ENCODE results near the gene CHTOP. TPM values are rescaled to one million over a fixed set of nuclear protein-coding genes. Genes with fewer than 3 reads are reported as not detected.

Gene CHTOP
- total and polyA plus RNA-seq, 2 of the 13 experiments (the other 11 are each of a cell fraction or from before 2014, with no cell fraction given): 38.0 to 51.9 TPM

DNA sequence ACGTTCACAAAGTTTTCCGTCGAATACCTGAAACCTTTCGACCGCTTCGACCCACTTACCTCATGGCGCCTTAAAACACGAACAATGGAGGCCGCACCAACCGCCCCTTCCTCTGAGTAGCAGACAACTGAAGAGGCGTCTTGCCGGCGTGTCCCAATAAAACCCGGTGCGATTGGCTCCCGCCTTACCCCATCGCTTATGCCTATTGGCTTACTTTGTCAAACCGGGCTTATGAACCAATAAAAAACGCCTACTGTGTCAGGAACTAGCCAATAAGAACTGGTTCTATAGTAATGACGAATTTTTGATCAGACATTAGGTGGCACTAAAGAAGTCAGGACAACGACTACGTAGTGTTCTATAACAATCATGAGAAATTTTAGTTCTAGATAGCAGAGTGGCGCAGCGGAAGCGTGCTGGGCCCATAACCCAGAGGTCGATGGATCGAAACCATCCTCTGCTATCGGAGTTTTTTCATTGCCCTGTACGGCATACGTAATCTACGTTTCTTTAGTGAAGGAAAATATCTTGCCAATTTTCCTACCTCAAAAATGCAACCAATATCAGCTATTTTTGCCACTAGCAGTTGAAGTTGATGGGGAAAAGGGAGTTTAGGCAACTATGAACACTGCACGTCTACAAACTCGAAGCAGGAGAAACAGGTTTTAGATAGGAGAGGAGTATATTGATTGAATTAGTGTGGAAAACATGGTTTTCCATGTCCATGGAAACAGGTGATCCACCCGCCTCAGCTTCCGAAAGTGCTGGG is 37.2 kb downstream of the CHTOP start, which contains the start of gene ILF2 (continued):
- TF ChIP-seq ZFX (CRISPR knock-in tag; IDR thresholded peaks at IDR 0.05; ENCODE audit: low read depth) (peak; percentile 86), ZNF816 (CRISPR knock-in tag; IDR thresholded peaks at IDR 0.05; ENCODE audit: borderline replicate concordance) (0 out of 2 replicates have a peak, but pooled peaks have one; percentile 72), ZNF484 (CRISPR knock-in tag; IDR thresholded peaks at IDR 0.05; ENCODE audit: borderline replicate concordance, low read depth) (no peak), ARHGAP35 (CRISPR knock-in tag; IDR thresholded peaks at IDR 0.05; ENCODE audit: borderline replicate concordance) (no peak), SNAPC2 (CRISPR knock-in tag; IDR thresholded peaks at IDR 0.05) (peak; percentile 59; the same call in 1 of the 2 replicates), ZBTB42 (CRISPR knock-in tag; IDR thresholded peaks at IDR 0.05) (no peak), BHLHE40 (IDR thresholded peaks at IDR 0.05; ENCODE audit: low read length) (no peak), ZNF788 (CRISPR knock-in tag; IDR thresholded peaks at IDR 0.05; ENCODE audit: borderline replicate concordance) (peak; percentile 44; the same call in 1 of the 2 replicates), KAT7 (CRISPR knock-in tag; IDR thresholded peaks at IDR 0.05; ENCODE audit: borderline replicate concordance) (no peak), HMGA1 (CRISPR knock-in tag; conservative IDR thresholded peaks at IDR 0.05) (no peak), ZNF724P (CRISPR knock-in tag; IDR thresholded peaks at IDR 0.05; ENCODE audit: borderline replicate concordance) (no peak), PLRG1 (conservative IDR thresholded peaks at IDR 0.05) (no peak), ZNF746 (CRISPR knock-in tag; IDR thresholded peaks at IDR 0.05) (no peak), ZNF251 (CRISPR knock-in tag; IDR thresholded peaks at IDR 0.05) (no peak), DNMT3B (CRISPR knock-in tag; conservative IDR thresholded peaks at IDR 0.05) (0 out of 2 replicates have a peak, but pooled peaks have one; percentile 24), PITX1 (CRISPR knock-in tag; IDR thresholded peaks at IDR 0.05) (peak; percentile 60; the same call in 1 of the 2 replicates), HNRNPL (IDR thresholded peaks at IDR 0.05; ENCODE audit: low read depth, low read length) (no peak), TCF7L2 (IDR thresholded peaks at IDR 0.05; ENCODE audit: low read depth, low read length) (no peak), RFX5 (IDR thresholded peaks at IDR 0.05; ENCODE audit: low read depth, low read length) (peak; percentile 94), TGIF2 (CRISPR knock-in tag; IDR thresholded peaks at IDR 0.05) (peak; percentile 33; the same call in 1 of the 2 replicates), SOX6 (IDR thresholded peaks at IDR 0.05) (no peak), SOX6 (CRISPR knock-in tag; IDR thresholded peaks at IDR 0.05) (peak; percentile 35; the same call in 1 of the 2 replicates), HOXD1 (CRISPR knock-in tag; IDR thresholded peaks at IDR 0.05) (no peak), ZFAT (CRISPR knock-in tag; conservative IDR thresholded peaks at IDR 0.05) (no peak)
- TF ChIP-seq, protein P1, sequence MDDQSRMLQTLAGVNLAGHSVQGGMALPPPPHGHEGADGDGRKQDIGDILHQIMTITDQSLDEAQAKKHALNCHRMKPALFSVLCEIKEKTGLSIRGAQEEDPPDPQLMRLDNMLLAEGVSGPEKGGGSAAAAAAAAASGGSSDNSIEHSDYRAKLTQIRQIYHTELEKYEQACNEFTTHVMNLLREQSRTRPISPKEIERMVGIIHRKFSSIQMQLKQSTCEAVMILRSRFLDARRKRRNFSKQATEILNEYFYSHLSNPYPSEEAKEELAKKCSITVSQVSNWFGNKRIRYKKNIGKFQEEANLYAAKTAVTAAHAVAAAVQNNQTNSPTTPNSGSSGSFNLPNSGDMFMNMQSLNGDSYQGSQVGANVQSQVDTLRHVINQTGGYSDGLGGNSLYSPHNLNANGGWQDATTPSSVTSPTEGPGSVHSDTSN (CRISPR knock-in tag; IDR thresholded peaks at IDR 0.05; ENCODE audit: borderline replicate concordance): no peak
- TF ChIP-seq, protein P2, sequence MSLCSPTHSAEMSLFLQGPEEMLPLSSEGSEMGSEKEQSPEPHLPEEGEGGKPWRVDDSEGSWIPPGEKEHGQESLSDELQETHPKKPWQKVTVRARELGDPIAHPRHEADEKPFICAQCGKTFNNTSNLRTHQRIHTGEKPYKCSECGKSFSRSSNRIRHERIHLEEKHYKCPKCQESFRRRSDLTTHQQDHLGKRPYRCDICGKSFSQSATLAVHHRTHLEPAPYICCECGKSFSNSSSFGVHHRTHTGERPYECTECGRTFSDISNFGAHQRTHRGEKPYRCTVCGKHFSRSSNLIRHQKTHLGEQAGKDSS (CRISPR knock-in tag; IDR thresholded peaks at IDR 0.05; ENCODE audit: borderline replicate concordance, low read depth): no peak
- TF ChIP-seq, protein P3, sequence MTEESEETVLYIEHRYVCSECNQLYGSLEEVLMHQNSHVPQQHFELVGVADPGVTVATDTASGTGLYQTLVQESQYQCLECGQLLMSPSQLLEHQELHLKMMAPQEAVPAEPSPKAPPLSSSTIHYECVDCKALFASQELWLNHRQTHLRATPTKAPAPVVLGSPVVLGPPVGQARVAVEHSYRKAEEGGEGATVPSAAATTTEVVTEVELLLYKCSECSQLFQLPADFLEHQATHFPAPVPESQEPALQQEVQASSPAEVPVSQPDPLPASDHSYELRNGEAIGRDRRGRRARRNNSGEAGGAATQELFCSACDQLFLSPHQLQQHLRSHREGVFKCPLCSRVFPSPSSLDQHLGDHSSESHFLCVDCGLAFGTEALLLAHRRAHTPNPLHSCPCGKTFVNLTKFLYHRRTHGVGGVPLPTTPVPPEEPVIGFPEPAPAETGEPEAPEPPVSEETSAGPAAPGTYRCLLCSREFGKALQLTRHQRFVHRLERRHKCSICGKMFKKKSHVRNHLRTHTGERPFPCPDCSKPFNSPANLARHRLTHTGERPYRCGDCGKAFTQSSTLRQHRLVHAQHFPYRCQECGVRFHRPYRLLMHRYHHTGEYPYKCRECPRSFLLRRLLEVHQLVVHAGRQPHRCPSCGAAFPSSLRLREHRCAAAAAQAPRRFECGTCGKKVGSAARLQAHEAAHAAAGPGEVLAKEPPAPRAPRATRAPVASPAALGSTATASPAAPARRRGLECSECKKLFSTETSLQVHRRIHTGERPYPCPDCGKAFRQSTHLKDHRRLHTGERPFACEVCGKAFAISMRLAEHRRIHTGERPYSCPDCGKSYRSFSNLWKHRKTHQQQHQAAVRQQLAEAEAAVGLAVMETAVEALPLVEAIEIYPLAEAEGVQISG (CRISPR knock-in tag; IDR thresholded peaks at IDR 0.05): peak; percentile 26; the same call in 1 of the 2 replicates

Data from HepG2 (cell line).